WERI-Rb-1 (cell line): ENCODE measurements around the gene TM6SF1.

ENCODE experiments used
- DNase-seq: peaks from one replicate; pipeline ENCODE4 v3.0.0-alpha.2; 2020
- H3K27ac ChIP-seq: fragments of 250-450 bp; sonication (Bioruptor Pico); 2 replicates; pipeline ENCODE4 v1.5.1; 2020; ENCODE audit warnings: mild to moderate bottlenecking, moderate library complexity
- H3K27me3 ChIP-seq: fragments of 250-450 bp; sonication (Bioruptor Pico); 2 replicates; pipeline ENCODE4 v1.5.1; 2021; ENCODE audit warnings: mild to moderate bottlenecking, low read depth, moderate library complexity; ENCODE audit not compliant: insufficient read depth, severe bottlenecking
- H3K36me3 ChIP-seq: fragments of 250-450 bp; sonication (Bioruptor Pico); 2 replicates; pipeline ENCODE4 v1.5.1; 2020; ENCODE audit warnings: mild to moderate bottlenecking, moderate library complexity
- H3K4me3 ChIP-seq: 2 replicates; pipeline ENCODE4 v1.5.1; 2011; ENCODE audit warnings: low read depth, mild to moderate bottlenecking, control low read depth, low read length
- H3K9me3 ChIP-seq: fragments of 250-450 bp; sonication (Bioruptor Pico); 2 replicates; pipeline ENCODE4 v1.5.1; 2021; ENCODE audit warnings: mild to moderate bottlenecking, moderate library complexity; ENCODE audit not compliant: severe bottlenecking
- CTCF ChIP-seq: IDR thresholded peaks from 2 replicates; pipeline ENCODE4 v1.5.1; 2011; ENCODE audit warnings: low read depth, mild to moderate bottlenecking, control low read depth, inconsistent platforms, low read length

TM6SF1 gene

GRCh38 chr15:83106994-83107840 lies at the start of gene TM6SF1:
Gene TM6SF1, plus strand, starts transcription at chr15:83107645. Its CDS starts 36 bp downstream, at chr15:83107681.
- Histone ChIP-seq H3K36me3 (no peaks in the 10 kb centered on the region), H3K27ac (peak within 1 kb of the TSS; percentile 10; the same call in 1 of the 2 replicates), H3K4me3 (peak within 1 kb of the TSS; percentile 44), H3K9me3 (no peaks in the 10 kb centered on the region), H3K27me3 (no peaks in the 10 kb centered on the region)
- no peak for TF ChIP-seq CTCF
- peak; percentile 44 for DNase-seq

GRCh38 chr15:83057696-83058376 lies 49.6 kb upstream of the TM6SF1 start:
- no peak overlapping the region for H3K4me3 ChIP-seq
- TF ChIP-seq CTCF = no peak
- no peak overlapping the region for H3K27ac ChIP-seq
- peaks cover 43% of the 10 kb centered on the region for H3K36me3 ChIP-seq
- H3K27me3 ChIP-seq = no peaks in the 10 kb centered on the region
- DNase-seq = no peak
- H3K9me3 ChIP-seq = no peaks in the 10 kb centered on the region

GRCh38 chr15:83061680-83062079 lies 45.8 kb upstream of the TM6SF1 start:
- Histone ChIP-seq H3K27me3 (no peaks in the 10 kb centered on the region), H3K36me3 (peaks cover 39% of the 10 kb centered on the region), H3K27ac (no peak overlapping the region), H3K9me3 (no peaks in the 10 kb centered on the region), H3K4me3 (no peak overlapping the region)
- TF ChIP-seq CTCF = no peak
- DNase-seq = no peak

GRCh38 chr15:83062768-83063180 lies 44.7 kb upstream of the TM6SF1 start:
- H3K27me3 ChIP-seq = no peaks in the 10 kb centered on the region
- H3K36me3 ChIP-seq = peaks cover 42% of the 10 kb centered on the region
- H3K4me3 ChIP-seq = no peak overlapping the region
- H3K27ac ChIP-seq = no peak overlapping the region
- no peaks in the 10 kb centered on the region for H3K9me3 ChIP-seq
- no peak for TF ChIP-seq CTCF
- DNase-seq = no peak

GRCh38 chr15:83063551-83063950 lies 43.9 kb upstream of the TM6SF1 start:
- Histone ChIP-seq H3K27me3 (no peaks in the 10 kb centered on the region), H3K9me3 (no peaks in the 10 kb centered on the region), H3K27ac (no peak overlapping the region), H3K4me3 (no peak overlapping the region), H3K36me3 (peaks cover 42% of the 10 kb centered on the region)
- no peak for TF ChIP-seq CTCF
- DNase-seq = no peak
